ENCODE results near the gene TPK1.

The TPK1 gene

GRCh38 chr7:144723301-144723700 is 112.6 kb downstream of the TPK1 start:
- no peak for DNase-seq (ENCODE audit: low spot score)

GRCh38 chr7:144720710-144721109 is 115.1 kb downstream of the TPK1 start:
- DNase-seq (ENCODE audit: low spot score): no peak

GRCh38 chr7:144720149-144720548 is 115.7 kb downstream of the TPK1 start:
- peak; percentile 19 for DNase-seq (ENCODE audit: low spot score)

- DNase-seq (ENCODE audit: low spot score): no peak
Measured at GRCh38 chr7:144717720-144718119, 118.1 kb downstream of the TPK1 start.

GRCh38 chr7:144713850-144714249 is 122.0 kb downstream of the TPK1 start:
- no peak for DNase-seq (ENCODE audit: low spot score)

- no peak for DNase-seq (ENCODE audit: low spot score)
Measured at GRCh38 chr7:144710791-144711190, 125.1 kb downstream of the TPK1 start.

- DNase-seq (ENCODE audit: low spot score): no peak
Measured at GRCh38 chr7:144709066-144709465, 126.8 kb downstream of the TPK1 start.

- DNase-seq (ENCODE audit: low spot score): no peak
Measured at GRCh38 chr7:144691240-144691639, 144.6 kb downstream of the TPK1 start.

GRCh38 chr7:144682581-144683280 is 153.1 kb downstream of the TPK1 start:
- DNase-seq (ENCODE audit: low spot score): no peak

GRCh38 chr7:144676492-144676891 is 159.4 kb downstream of the TPK1 start:
- DNase-seq (ENCODE audit: low spot score): no peak

- DNase-seq (ENCODE audit: low spot score): no peak
Measured at GRCh38 chr7:144674550-144674949, 161.3 kb downstream of the TPK1 start.

GRCh38 chr7:144672869-144673268 is 163.0 kb downstream of the TPK1 start:
- DNase-seq (ENCODE audit: low spot score): no peak

- DNase-seq (ENCODE audit: low spot score): no peak
Measured at GRCh38 chr7:144671429-144671828, 164.4 kb downstream of the TPK1 start.

- no peak for DNase-seq (ENCODE audit: low spot score)
Measured at GRCh38 chr7:144670218-144670617, 165.6 kb downstream of the TPK1 start.

- DNase-seq (ENCODE audit: low spot score): no peak
Measured at GRCh38 chr7:144668503-144668902, 167.3 kb downstream of the TPK1 start.

- no peak for DNase-seq (ENCODE audit: low spot score)
Measured at GRCh38 chr7:144665689-144666381, 170.0 kb downstream of the TPK1 start.

GRCh38 chr7:144659211-144659610 is 176.6 kb downstream of the TPK1 start:
- no peak for DNase-seq (ENCODE audit: low spot score)

- no peak for DNase-seq (ENCODE audit: low spot score)
Measured at GRCh38 chr7:144656965-144657517, 178.8 kb downstream of the TPK1 start.

- no peak for DNase-seq (ENCODE audit: low spot score)
Measured at GRCh38 chr7:144653449-144653848, 182.4 kb downstream of the TPK1 start.

- DNase-seq (ENCODE audit: low spot score): no peak
Measured at GRCh38 chr7:144650439-144650838, 185.4 kb downstream of the TPK1 start.

GRCh38 chr7:144649120-144649519 is 186.7 kb downstream of the TPK1 start:
- no peak for DNase-seq (ENCODE audit: low spot score)

GRCh38 chr7:144641389-144642044 is 194.3 kb downstream of the TPK1 start:
- no peak for DNase-seq (ENCODE audit: low spot score)

- no peak for DNase-seq (ENCODE audit: low spot score)
Measured at GRCh38 chr7:144632724-144633123, 203.1 kb downstream of the TPK1 start.

Data from COLO829 (cell line).